ENCODE data around the gene TRIB2.

Gene TRIB2

GRCh38 chr2:12734914-12735654 lies 18.3 kb downstream of the TRIB2 start:
- ChIA-PET CTCF (interaction anchor here (0.7 kb wide), 1 partner anchor 748 kb away, joined by 4 read pairs; no protein-coding TSS in a partner anchor), POLR2A (no interaction called here)
- DNase-seq (ENCODE audit: extremely low spot score) = no peak
- TF ChIP-seq ELF4 (IDR thresholded peaks at IDR 0.05) = no peak

- ChIA-PET CTCF (no interaction called here), POLR2A (no interaction called here)
- DNase-seq (ENCODE audit: extremely low spot score) = no peak
- TF ChIP-seq ARNT (IDR thresholded peaks at IDR 0.05) (no peak), SUZ12 (IDR thresholded peaks at IDR 0.05) (no peak), ELF4 (IDR thresholded peaks at IDR 0.05) (no peak), L3MBTL2 (conservative IDR thresholded peaks at IDR 0.05) (no peak), TARDBP (IDR thresholded peaks at IDR 0.05) (no peak), BHLHE40 (IDR thresholded peaks at IDR 0.05; ENCODE audit: borderline replicate concordance) (no peak), FOXA1 (IDR thresholded peaks at IDR 0.05) (no peak), PKNOX1 (IDR thresholded peaks at IDR 0.05) (no peak), HDGF (IDR thresholded peaks at IDR 0.05; ENCODE audit: borderline replicate concordance) (no peak), ZNF384 (IDR thresholded peaks at IDR 0.05) (no peak)
These were observed 20.6 kb downstream of the TRIB2 start for GRCh38 chr2:12737297-12737696.

GRCh38 chr2:12737738-12738485 lies 21.2 kb downstream of the TRIB2 start:
- ChIA-PET CTCF (no interaction called here), POLR2A (no interaction called here)
- TF ChIP-seq TARDBP (IDR thresholded peaks at IDR 0.05) (no peak), FOXK2 (IDR thresholded peaks at IDR 0.05) (no peak), SUZ12 (IDR thresholded peaks at IDR 0.05) (no peak), HDGF (IDR thresholded peaks at IDR 0.05; ENCODE audit: borderline replicate concordance) (no peak), ELF4 (IDR thresholded peaks at IDR 0.05) (no peak), LEF1 (IDR thresholded peaks at IDR 0.05; ENCODE audit: borderline replicate concordance) (no peak), CTBP1 (IDR thresholded peaks at IDR 0.05; ENCODE audit: borderline replicate concordance) (no peak), BHLHE40 (IDR thresholded peaks at IDR 0.05; ENCODE audit: borderline replicate concordance) (no peak), PKNOX1 (IDR thresholded peaks at IDR 0.05) (no peak), FOXA1 (IDR thresholded peaks at IDR 0.05) (no peak), FOXM1 (IDR thresholded peaks at IDR 0.05; ENCODE audit: borderline replicate concordance) (no peak), L3MBTL2 (conservative IDR thresholded peaks at IDR 0.05) (no peak)
- no peak for DNase-seq (ENCODE audit: extremely low spot score)

- no peak for TF ChIP-seq ZNF384 (IDR thresholded peaks at IDR 0.05)
- TF ChIP-seq CTBP1 (IDR thresholded peaks at IDR 0.05; ENCODE audit: borderline replicate concordance) = no peak
- TF ChIP-seq HDGF (IDR thresholded peaks at IDR 0.05; ENCODE audit: borderline replicate concordance) = no peak
- TF ChIP-seq ARNT (IDR thresholded peaks at IDR 0.05) = no peak
- no peak for TF ChIP-seq BHLHE40 (IDR thresholded peaks at IDR 0.05; ENCODE audit: borderline replicate concordance)
- TF ChIP-seq LEF1 (IDR thresholded peaks at IDR 0.05; ENCODE audit: borderline replicate concordance) = no peak
- TF ChIP-seq FOXK2 (IDR thresholded peaks at IDR 0.05) = no peak
- no peak for TF ChIP-seq L3MBTL2 (conservative IDR thresholded peaks at IDR 0.05)
- TF ChIP-seq PKNOX1 (IDR thresholded peaks at IDR 0.05) = no peak
- no peak for TF ChIP-seq FOXM1 (IDR thresholded peaks at IDR 0.05; ENCODE audit: borderline replicate concordance)
- TF ChIP-seq SP1 (IDR thresholded peaks at IDR 0.05) = no peak
- TF ChIP-seq FOXA1 (IDR thresholded peaks at IDR 0.05) = no peak
- no peak for TF ChIP-seq NFRKB (IDR thresholded peaks at IDR 0.05)
- no peak for TF ChIP-seq SUZ12 (IDR thresholded peaks at IDR 0.05)
- TF ChIP-seq TARDBP (IDR thresholded peaks at IDR 0.05) = no peak
- CTCF ChIA-PET = no interaction called here
- no peak for DNase-seq (ENCODE audit: extremely low spot score)
- POLR2A ChIA-PET = no interaction called here
These were observed 23.1 kb downstream of the TRIB2 start for GRCh38 chr2:12739721-12740254.

- TF ChIP-seq BHLHE40 (IDR thresholded peaks at IDR 0.05; ENCODE audit: borderline replicate concordance) (no peak), CTBP1 (IDR thresholded peaks at IDR 0.05; ENCODE audit: borderline replicate concordance) (no peak), HDGF (IDR thresholded peaks at IDR 0.05; ENCODE audit: borderline replicate concordance) (no peak), L3MBTL2 (conservative IDR thresholded peaks at IDR 0.05) (no peak), ARNT (IDR thresholded peaks at IDR 0.05) (no peak), FOXM1 (IDR thresholded peaks at IDR 0.05; ENCODE audit: borderline replicate concordance) (no peak), PKNOX1 (IDR thresholded peaks at IDR 0.05) (no peak), ZNF384 (IDR thresholded peaks at IDR 0.05) (no peak), SUZ12 (IDR thresholded peaks at IDR 0.05) (no peak), SP1 (IDR thresholded peaks at IDR 0.05) (no peak), LEF1 (IDR thresholded peaks at IDR 0.05; ENCODE audit: borderline replicate concordance) (no peak), TARDBP (IDR thresholded peaks at IDR 0.05) (no peak), FOXK2 (IDR thresholded peaks at IDR 0.05) (no peak), ELF4 (IDR thresholded peaks at IDR 0.05) (no peak), FOXA1 (IDR thresholded peaks at IDR 0.05) (no peak), NFRKB (IDR thresholded peaks at IDR 0.05) (no peak)
- no peak for DNase-seq (ENCODE audit: extremely low spot score)
- ChIA-PET POLR2A (no interaction called here), CTCF (interaction anchor here (0.8 kb wide), 1 partner anchor 13 kb away, joined by 3 read pairs; no protein-coding TSS in a partner anchor)
These were observed 24.6 kb downstream of the TRIB2 start for GRCh38 chr2:12741380-12741779.
